GM10847 (cell line): ENCODE results near the gene NATD1.

ENCODE experiments used
- POLR2A ChIP-seq: IDR thresholded peaks from 2 replicates; pipeline ENCODE4 v1.6.1; 2011; ENCODE audit not compliant: insufficient read length; ENCODE audit errors: extremely low read depth

Gene NATD1

GRCh38 chr17:21269394-21269793 is 16.2 kb upstream of the NATD1 start:
- no peak for TF ChIP-seq POLR2A

GRCh38 chr17:21268596-21269188 is 15.5 kb upstream of the NATD1 start:
- TF ChIP-seq POLR2A = no peak

GRCh38 chr17:21263376-21263775 is 10.2 kb upstream of the NATD1 start:
- no peak for TF ChIP-seq POLR2A

GRCh38 chr17:21262259-21262993 is 9.2 kb upstream of the NATD1 start:
- TF ChIP-seq POLR2A = no peak

GRCh38 chr17:21258593-21258992 is 5.4 kb upstream of the NATD1 start:
- no peak for TF ChIP-seq POLR2A

GRCh38 chr17:21253646-21254441 is 634 bp upstream of the NATD1 start:
- no peak for TF ChIP-seq POLR2A

GRCh38 chr17:21252289-21252795 is 868 bp downstream of the NATD1 start:
- TF ChIP-seq POLR2A = no peak

- TF ChIP-seq POLR2A = no peak
Measured at GRCh38 chr17:21251337-21252010, 1.7 kb downstream of the NATD1 start.

GRCh38 chr17:21250854-21251253 is 2.4 kb downstream of the NATD1 start:
- TF ChIP-seq POLR2A = no peak

GRCh38 chr17:21249920-21250703 is 3.1 kb downstream of the NATD1 start:
- TF ChIP-seq POLR2A = no peak

GRCh38 chr17:21249086-21249795 is 4.0 kb downstream of the NATD1 start:
- TF ChIP-seq POLR2A = no peak

- TF ChIP-seq POLR2A = no peak
Measured at GRCh38 chr17:21248500-21248899, 4.7 kb downstream of the NATD1 start.

- no peak for TF ChIP-seq POLR2A
Measured at GRCh38 chr17:21247552-21248258, 5.5 kb downstream of the NATD1 start.
